Upper lobe of left lung (tissue), 4 donors: Measurements from ENCODE around the gene ALLC.

Source experiments
- EP300 ChIP-seq, 4 donors: sonication (generic); formaldehyde crosslinking; IDR thresholded peaks; one replicate each; pipeline ENCODE4 v1.5.1; 2017; ENCODE audit warnings: antibody characterized with exemption in 4 of 4, control low read depth in 2 of 4
- POLR2A ChIP-seq, 4 donors: fragments of 450-650 bp; IDR thresholded peaks; one replicate each; pipeline ENCODE4 v1.5.1; 2016 to 2017; ENCODE audit warnings: antibody characterized with exemption in 4 of 4, mild to moderate bottlenecking in 2 of 4
- TF ChIP-seq, protein P1 (sequence below), 6 experiments: fragments of 450-650 bp in 4 of 6; fragments of 200-600 bp in 2 of 6; sonication (generic) in 2 of 6; IDR thresholded peaks; one replicate each; pipeline ENCODE4 v1.5.1; 2016 to 2019; ENCODE audit warnings: antibody characterized with exemption in 6 of 6

DNA sequence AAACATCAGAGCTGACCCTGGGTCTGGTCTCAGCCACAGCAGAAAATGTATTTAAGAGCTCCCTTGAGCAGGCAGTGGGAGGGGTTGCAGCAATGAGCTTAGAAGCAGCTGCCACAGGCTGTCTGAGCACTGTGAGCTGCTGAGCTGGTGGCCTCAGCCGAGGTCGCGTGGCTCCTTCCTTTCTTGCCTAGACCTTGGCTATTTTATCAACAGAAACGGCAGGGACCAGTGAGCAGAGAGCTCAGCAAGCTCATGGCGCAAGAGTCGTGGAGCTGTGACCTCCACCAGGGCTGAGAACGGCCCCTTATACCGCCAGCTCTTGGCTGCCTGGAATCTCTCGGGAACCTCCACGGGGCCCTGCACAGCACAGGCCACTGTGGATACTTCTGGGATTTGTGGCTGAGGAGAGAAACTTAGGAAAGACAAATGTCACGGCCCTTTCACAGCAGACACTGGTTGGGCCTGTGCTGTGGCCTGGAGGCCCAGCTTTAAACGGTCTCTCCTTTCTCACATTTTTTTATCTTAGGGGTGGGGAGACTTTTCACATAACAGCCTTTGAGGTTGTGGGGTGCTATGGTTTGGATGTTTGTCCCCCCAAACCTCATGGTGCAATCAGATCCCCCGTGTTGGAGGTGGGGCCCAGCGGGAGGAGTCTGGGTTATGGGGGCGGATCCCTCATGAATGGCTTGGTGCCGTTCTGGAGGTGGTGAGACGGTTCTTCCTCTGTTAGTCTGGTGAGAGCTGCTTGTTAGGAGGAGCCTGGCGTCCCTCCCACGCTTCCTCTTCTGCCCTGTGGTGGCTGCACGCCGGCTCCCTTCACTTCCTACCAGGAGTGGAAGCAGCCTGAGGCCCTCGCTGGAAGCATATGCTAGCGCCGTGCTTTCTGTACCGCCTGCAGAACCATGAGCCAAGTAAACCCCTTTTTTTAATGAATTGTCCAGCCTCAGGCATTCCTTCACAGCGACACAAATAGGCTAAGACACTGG is 1.7 kb downstream of the ALLC start:
- TF ChIP-seq EP300 (IDR thresholded peaks at IDR 0.05): no peak
- TF ChIP-seq POLR2A (IDR thresholded peaks at IDR 0.05): no peak
- TF ChIP-seq, protein P1, sequence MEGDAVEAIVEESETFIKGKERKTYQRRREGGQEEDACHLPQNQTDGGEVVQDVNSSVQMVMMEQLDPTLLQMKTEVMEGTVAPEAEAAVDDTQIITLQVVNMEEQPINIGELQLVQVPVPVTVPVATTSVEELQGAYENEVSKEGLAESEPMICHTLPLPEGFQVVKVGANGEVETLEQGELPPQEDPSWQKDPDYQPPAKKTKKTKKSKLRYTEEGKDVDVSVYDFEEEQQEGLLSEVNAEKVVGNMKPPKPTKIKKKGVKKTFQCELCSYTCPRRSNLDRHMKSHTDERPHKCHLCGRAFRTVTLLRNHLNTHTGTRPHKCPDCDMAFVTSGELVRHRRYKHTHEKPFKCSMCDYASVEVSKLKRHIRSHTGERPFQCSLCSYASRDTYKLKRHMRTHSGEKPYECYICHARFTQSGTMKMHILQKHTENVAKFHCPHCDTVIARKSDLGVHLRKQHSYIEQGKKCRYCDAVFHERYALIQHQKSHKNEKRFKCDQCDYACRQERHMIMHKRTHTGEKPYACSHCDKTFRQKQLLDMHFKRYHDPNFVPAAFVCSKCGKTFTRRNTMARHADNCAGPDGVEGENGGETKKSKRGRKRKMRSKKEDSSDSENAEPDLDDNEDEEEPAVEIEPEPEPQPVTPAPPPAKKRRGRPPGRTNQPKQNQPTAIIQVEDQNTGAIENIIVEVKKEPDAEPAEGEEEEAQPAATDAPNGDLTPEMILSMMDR (IDR thresholded peaks at IDR 0.05): no peak
